ENCODE measurements around the gene GZMB. TPM values are rescaled to one million over a fixed set of nuclear protein-coding genes. Genes with fewer than 3 reads are reported as not detected.

The GZMB gene
- total RNA-seq, 1 experiment from 2014 or later, result 0.74 TPM

- no peak for DNase-seq (ENCODE audit: low read depth, low spot score)
- RAD21 ChIA-PET (ENCODE audit: low non-redundant PET in 1 of 2, low total read pairs in 2 of 2, uncharacterized antibody in 2 of 2, unreplicated experiment in 2 of 2), result no interaction called here
- H3K9me3 ChIP-seq (ENCODE audit: control insufficient read depth in 1 of 2, insufficient read depth in 1 of 2, low read depth in 1 of 2, low read length in 2 of 2), result no peaks in the 10 kb centered on the region
- no peaks in the 10 kb centered on the region for H3K4me1 ChIP-seq (ENCODE audit: control insufficient read depth in 1 of 2, insufficient read depth in 2 of 2, low read length in 2 of 2)
- no peaks in the 10 kb centered on the region for H3K36me3 ChIP-seq (ENCODE audit: control insufficient read depth in 1 of 2, insufficient read depth in 2 of 2, low read length in 2 of 2)
- intact Hi-C loops (cut with micrococcal nuclease), result no loop called here
- CTCF ChIA-PET, result no interaction called here
- H3K79me2 ChIP-seq (ENCODE audit: insufficient read depth, low read length), result no peaks in the 10 kb centered on the region
- H3K4me2 ChIP-seq (ENCODE audit: low read length), result no peak overlapping the region
- ATAC-seq, result no peak
- H3K9me2 ChIP-seq (ENCODE audit: insufficient read depth), result no peaks in the 10 kb centered on the region
- no peaks in the 10 kb centered on the region for H4K20me1 ChIP-seq (ENCODE audit: insufficient read depth)
- no peak overlapping the region for H3K4me3 ChIP-seq (replicated peaks in 1 of 2; ENCODE audit: low read depth in 1 of 2, low read length in 2 of 2)
- H3K9ac ChIP-seq (ENCODE audit: low read length), result no peak overlapping the region
- no peaks in the 10 kb centered on the region for H3K27me3 ChIP-seq (ENCODE audit: insufficient read depth, low read length)
- POLR2A ChIA-PET, result no interaction called here
- no peak overlapping the region for H2AFZ ChIP-seq (ENCODE audit: low read depth, low read length, poor library complexity, severe bottlenecking)
- no peak overlapping the region for H3K27ac ChIP-seq (ENCODE audit: low read depth, low read length)
- TF ChIP-seq POLR2AphosphoS5 (IDR thresholded peaks at IDR 0.05; ENCODE audit: low read depth, low read length) (no peak), YY1 (IDR thresholded peaks at IDR 0.05; ENCODE audit: extremely low read depth, insufficient replicate concordance, low read depth, low read length) (no peak), ZBTB33 (IDR thresholded peaks at IDR 0.05; ENCODE audit: extremely low read depth, insufficient replicate concordance, low read length) (no peak), EZH2phosphoT487 (IDR thresholded peaks at IDR 0.05; ENCODE audit: borderline replicate concordance) (no peak), FOSL1 (IDR thresholded peaks at IDR 0.05; ENCODE audit: low read depth) (no peak), SIN3A (IDR thresholded peaks at IDR 0.05; ENCODE audit: low read depth) (no peak)
- TF ChIP-seq, protein P1, sequence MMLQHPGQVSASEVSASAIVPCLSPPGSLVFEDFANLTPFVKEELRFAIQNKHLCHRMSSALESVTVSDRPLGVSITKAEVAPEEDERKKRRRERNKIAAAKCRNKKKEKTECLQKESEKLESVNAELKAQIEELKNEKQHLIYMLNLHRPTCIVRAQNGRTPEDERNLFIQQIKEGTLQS (IDR thresholded peaks at IDR 0.05), result no peak
- BruUV-seq (replicated peaks), result no TSS peak
Measured at GRCh38 chr14:24597403-24597802, 36.6 kb downstream of the GZMB start.

Data from HCT116 (cell line).